ENCODE results near the gene GRAMD1B.

GRAMD1B gene

DNA sequence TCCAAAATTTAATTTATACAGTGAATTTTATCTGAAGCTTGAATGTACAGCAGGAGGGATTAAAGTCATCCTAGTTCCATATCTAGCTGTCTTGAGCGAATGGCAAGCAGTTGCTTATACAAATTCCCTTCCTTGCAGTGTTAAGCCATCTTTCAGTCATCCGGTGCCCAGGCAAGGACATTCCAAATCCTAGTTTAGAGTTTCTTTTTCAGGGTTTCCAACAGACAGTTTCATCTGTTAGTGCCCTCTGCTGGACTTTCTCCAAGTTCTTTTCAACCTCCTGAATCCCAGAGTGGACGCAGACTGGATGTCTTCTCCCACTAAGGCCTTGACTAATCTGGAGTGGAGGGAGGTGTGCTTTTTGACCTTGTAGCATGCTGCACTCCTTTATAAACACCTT, 45.4 kb downstream of the GRAMD1B start:
- DNase-seq (ENCODE audit: low read depth) = no peak

GRCh38 chr11:123477205-123477907, 47.3 kb downstream of the GRAMD1B start:
- DNase-seq (ENCODE audit: low read depth) = no peak

- DNase-seq (ENCODE audit: low read depth) = no peak
These were observed 48.4 kb downstream of the GRAMD1B start for GRCh38 chr11:123478352-123478987.

DNA sequence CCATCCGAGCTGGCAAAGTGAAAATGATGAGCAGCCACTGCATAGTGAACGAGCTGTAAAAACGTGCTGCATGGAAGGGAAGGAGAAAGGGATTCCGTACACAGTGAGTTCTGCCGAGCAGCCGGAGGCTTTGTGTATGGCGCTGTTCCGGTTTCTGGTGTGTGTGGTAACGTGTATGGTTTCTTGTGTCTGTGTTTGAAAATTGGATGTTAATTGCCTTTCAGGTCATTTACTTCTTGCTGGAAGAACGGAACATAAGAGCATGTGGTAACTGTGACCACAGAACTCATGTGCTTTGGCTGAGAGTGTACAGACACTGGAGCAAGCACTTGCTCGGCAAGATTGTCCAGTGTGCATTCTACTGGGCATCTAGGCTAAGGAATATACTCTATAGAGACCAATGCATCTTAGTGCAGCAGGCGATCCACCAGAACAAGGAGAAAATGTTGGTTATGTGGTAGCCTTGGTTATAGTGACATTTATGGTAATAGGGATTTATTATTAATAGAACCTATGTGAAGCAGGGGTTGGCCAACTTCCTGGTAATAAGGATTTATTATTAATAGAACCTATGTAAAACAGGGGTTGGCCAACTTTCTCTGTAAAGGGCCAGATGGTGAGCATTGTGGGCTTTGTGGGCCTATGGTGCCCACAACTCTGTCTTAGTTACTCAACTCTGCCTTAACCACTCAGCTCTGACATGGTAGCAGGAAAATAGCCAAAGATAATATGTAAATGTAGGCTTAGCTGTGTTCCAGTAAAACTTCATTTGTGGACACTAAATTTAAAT, 49.2 kb downstream of the GRAMD1B start:
- DNase-seq (ENCODE audit: low read depth) = no peak

DNA sequence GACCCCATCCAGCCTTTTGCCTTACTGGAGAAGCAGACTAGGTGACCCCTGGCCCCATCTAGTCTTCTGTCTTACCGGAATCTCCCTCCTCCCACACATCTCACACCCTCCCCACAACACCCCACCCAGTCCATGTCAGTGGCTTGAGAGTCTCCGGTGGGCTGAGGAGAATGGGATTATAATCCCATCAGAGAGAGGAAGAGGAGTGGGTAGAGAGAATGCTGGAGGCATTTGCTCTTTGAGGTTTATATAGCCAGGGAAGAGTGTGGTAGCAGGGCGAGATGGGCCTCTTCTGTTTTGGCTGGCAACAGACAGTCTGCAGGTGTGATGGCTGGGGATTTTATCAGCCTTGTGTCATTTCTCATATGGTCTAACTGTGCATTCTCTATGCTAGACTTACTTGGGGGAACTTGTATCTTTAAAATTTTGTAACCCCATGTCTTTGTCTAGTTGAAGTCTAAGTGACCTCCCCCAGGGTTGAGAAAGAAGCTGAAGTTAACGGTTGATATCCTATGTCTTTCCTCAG, 50.3 kb downstream of the GRAMD1B start:
- DNase-seq (ENCODE audit: low read depth) = no peak

DNA sequence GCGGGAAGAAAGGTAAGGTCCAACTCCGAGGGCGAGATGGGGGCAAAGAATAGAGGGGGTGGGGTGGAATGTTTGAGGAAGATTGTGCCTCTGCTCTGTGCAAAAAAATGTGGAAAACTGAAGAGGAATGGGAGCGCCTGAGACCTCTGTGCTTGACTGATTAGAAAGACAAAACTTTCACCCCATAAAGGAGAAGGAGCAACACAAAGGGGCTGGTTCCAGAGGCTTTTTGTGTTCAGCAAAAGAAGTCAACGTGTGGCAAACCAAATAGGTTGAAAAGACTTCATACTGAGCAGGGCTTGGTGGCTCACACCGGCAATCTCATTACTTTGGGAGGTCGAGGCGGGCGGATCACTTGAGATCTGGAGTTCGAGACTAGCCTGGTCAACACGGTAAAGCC, 50.8 kb downstream of the GRAMD1B start:
- DNase-seq (ENCODE audit: low read depth) = no peak

GRCh38 chr11:123481640-123482039, 51.6 kb downstream of the GRAMD1B start:
- no peak for DNase-seq (ENCODE audit: low read depth)

- DNase-seq (ENCODE audit: low read depth) = no peak
These were observed 52.1 kb downstream of the GRAMD1B start for GRCh38 chr11:123482218-123482617.

GRCh38 chr11:123483058-123483457, 53.0 kb downstream of the GRAMD1B start:
- no peak for DNase-seq (ENCODE audit: low read depth)

DNA sequence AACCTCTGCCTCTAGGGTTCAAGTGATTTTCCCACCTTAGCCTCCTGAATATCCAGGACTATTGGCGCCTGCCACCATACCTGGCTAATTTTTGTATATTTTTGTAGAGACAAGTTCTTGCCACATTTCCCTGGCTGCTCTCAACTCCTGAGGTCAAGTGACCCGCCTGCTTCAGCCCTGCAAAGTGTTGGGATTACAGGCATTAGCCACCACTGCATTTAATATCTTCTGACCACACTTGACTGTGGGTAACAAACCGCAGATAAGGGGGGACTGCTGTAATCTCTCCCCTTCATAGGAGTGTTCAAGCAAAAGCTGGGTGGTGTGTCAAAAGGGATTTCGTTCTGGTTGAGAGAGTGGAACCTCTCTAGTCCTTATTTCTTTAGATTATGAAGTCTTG, 53.4 kb downstream of the GRAMD1B start:
- DNase-seq (ENCODE audit: low read depth) = no peak

- no peak for DNase-seq (ENCODE audit: low read depth)
These were observed 54.4 kb downstream of the GRAMD1B start for GRCh38 chr11:123484448-123484847.

DNA sequence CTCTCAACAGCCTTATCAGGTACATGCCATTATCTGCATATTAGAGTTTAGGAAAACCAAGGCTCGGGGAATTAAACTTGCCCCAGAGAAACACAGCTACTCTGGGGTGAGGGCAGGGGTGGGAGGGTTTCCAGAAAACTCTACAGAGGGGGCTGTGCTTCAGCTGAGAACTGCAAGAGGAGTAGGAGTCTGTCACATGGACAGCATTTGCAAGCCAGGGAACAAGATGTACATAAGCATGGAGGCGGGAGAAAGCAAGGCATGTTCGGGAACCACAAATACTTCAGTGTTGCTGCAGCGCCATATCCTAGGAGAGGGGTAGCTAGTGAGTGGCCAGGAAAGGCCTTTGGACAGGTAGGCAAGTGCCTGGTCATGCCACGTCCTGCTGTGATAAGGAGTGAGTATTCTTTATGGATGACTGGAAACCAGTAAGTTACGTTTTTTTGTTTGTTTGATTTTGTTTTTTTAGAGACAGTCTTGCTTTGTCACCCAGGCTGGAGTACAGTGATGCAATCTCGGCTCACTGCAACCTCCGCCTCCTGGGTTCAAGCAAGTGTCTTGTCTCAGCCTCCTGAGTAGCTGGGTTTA, 57.2 kb downstream of the GRAMD1B start:
- no peak for DNase-seq (ENCODE audit: low read depth)

- no peak for DNase-seq (ENCODE audit: low read depth)
These were observed 60.5 kb downstream of the GRAMD1B start for GRCh38 chr11:123490527-123490926.

DNA sequence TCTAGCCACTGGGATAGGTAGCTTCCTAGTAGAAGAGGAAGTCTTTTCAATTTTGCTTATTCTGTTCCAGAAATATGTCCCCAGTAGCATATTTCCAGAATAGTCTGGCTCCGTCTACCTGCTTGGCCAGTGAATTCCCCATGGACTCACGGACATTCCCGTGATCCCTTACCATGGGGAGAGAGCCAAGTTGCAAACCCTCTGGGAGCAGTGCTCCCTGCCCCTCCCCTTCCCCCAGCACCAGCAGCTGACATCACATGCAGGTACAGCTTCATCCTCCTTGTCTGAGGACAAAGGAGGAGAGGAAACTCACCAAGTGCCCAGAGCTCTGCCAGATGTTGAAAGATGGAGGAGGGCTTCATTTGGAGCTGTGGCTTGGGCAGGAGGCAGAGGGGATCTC, 61.2 kb downstream of the GRAMD1B start:
- DNase-seq (ENCODE audit: low read depth) = no peak

- no peak for DNase-seq (ENCODE audit: low read depth)
These were observed 63.4 kb downstream of the GRAMD1B start for GRCh38 chr11:123493349-123494063.

- DNase-seq (ENCODE audit: low read depth) = no peak
These were observed 64.4 kb downstream of the GRAMD1B start for GRCh38 chr11:123494195-123495050.

DNA sequence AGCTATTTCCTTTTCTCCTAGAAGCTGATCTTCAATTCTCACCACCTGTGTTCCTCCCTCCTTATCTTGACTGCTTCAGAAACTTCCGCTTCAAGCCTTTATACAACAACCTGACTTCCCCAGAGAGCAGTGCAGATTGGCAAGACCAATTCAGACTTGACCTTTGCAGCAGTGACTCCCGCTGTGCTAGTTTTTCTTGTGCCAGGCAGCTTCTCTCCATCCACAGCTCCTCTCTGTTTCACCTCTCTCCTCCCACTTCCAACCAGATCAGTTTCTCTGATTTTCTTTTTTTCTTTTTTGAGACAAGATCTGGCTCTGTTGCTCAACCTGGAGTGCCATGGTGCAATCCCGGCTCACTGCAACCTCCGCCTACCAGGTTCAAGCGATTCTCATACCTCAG, 74.3 kb downstream of the GRAMD1B start:
- DNase-seq (ENCODE audit: low read depth) = no peak

DNA sequence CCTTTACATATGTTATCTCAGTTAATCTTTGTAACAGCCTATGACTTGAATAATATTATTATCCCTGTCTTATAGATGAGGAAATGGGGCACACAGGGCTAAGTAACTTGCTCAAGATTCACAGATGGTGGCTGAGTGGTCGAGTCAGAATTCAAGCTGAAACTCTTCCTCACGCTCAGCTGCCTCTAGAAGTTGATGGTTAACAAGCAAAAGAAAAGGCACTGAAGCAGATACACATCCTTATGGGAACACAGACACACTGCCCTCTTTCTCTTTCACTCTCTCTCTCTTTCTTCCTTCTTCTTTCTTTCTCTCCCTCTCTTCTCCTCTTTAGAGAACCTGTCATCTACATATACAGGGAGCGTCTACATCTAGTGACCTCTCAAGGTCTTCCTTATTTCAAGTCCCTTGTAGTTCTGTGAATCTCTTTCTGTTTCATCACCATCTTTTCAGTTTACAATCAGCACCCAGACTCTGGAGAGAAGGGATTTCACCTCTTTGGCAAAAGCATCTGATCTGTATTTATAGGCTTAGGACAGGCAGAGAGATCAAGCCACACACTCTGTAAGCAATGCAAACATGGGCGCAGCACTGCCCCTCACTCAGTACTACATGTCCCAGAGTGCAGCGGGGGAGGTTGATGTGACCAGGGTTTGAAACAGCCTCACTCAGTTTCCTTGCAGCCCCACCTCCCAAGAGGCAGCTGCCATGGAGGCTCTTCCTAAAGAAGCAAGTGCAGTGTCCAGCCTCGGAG, 75.7 kb downstream of the GRAMD1B start:
- no peak for DNase-seq (ENCODE audit: low read depth)

DNA sequence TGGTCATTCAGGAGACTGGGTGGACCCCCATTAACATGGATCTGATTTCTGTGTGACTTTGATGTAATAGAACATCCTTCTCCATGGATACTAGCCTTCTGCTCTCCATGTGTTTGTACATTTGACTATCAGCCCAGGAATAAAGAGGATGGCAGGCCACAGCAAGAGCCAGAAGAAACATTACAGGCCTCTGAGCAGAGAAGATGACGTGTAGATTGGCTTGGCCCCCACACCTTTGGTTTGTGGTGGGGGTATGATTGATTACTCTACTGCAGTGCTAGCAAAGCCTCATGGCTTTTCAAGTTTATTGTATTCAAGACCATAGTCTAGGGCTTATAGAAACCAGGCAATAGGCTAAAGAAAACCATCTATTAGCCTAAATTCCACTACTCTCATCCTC, 77.0 kb downstream of the GRAMD1B start:
- DNase-seq (ENCODE audit: low read depth) = no peak
